GM23338 (cell line): ENCODE measurements around the gene STK39. TPM values are rescaled to one million over a fixed set of nuclear protein-coding genes. Genes with fewer than 3 reads are reported as not detected.

Experiments used
- ATAC-seq: fragments of 200-7000 bp; cut with Tn5 transposase; 3 replicates; pipeline ENCODE4 v1.9.1; 2020
- DNase-seq: peaks from one replicate; pipeline ENCODE4 v3.0.0-alpha.2; 2015; ENCODE audit warnings: low spot score
- H2AFZ ChIP-seq: fragments of 200-600 bp; sonication (generic); 2 replicates; pipeline ENCODE4 v1.8.0; 2016; ENCODE audit warnings: antibody characterized with exemption, mild to moderate bottlenecking, moderate library complexity
- H3F3A ChIP-seq: fragments of 200-600 bp; sonication (generic); replicated peaks from 2 replicates; pipeline ENCODE4 v1.8.0; 2017; ENCODE audit warnings: antibody characterized with exemption, mixed run types, low read depth
- H3K27ac ChIP-seq: fragments of 200-600 bp; sonication (generic); 2 replicates; pipeline ENCODE4 v1.6.1; 2016; ENCODE audit warnings: low read depth
- H3K27me3 ChIP-seq: fragments of 200-600 bp; sonication (generic); 2 replicates; pipeline ENCODE4 v1.8.0; 2016; ENCODE audit warnings: mild to moderate bottlenecking, mixed run types, moderate library complexity; ENCODE audit not compliant: insufficient read depth
- H3K36me3 ChIP-seq: fragments of 200-600 bp; sonication (generic); 2 replicates; pipeline ENCODE4 v1.8.0; 2016; ENCODE audit warnings: mild to moderate bottlenecking; ENCODE audit not compliant: insufficient read depth
- H3K4me1 ChIP-seq: fragments of 200-600 bp; sonication (generic); 2 replicates; pipeline ENCODE4 v1.8.0; 2016; ENCODE audit warnings: mild to moderate bottlenecking, moderate library complexity; ENCODE audit not compliant: insufficient read depth
- H3K4me2 ChIP-seq: fragments of 200-600 bp; sonication (generic); 2 replicates; pipeline ENCODE4 v1.7.1; 2017; ENCODE audit warnings: mixed run types
- H3K4me3 ChIP-seq: fragments of 200-600 bp; sonication (generic); 2 replicates; pipeline ENCODE4 v1.6.1; 2016; ENCODE audit warnings: mixed run types
- H3K79me2 ChIP-seq: fragments of 200-600 bp; sonication (generic); replicated peaks from 2 replicates; pipeline ENCODE4 v1.8.0; 2017; ENCODE audit warnings: mild to moderate bottlenecking; ENCODE audit not compliant: insufficient read depth
- H3K9me2 ChIP-seq: fragments of 200-600 bp; sonication (generic); 2 replicates; pipeline ENCODE4 v1.8.0; 2017; ENCODE audit not compliant: insufficient read depth
- H4K20me1 ChIP-seq: fragments of 200-600 bp; sonication (generic); replicated peaks from 2 replicates; pipeline ENCODE4 v1.8.0; 2017; ENCODE audit warnings: mild to moderate bottlenecking; ENCODE audit not compliant: insufficient read depth
- H3K27ac Mint-ChIP-seq: 2 replicates; pipeline ENCODE4 v1.8.0; 2020; ENCODE audit warnings: inconsistent platforms, mild to moderate bottlenecking, moderate library complexity, mixed read lengths
- H3K27me3 Mint-ChIP-seq: 3 replicates; pipeline ENCODE4 v1.8.0; 2022; ENCODE audit warnings: low read depth, mild to moderate bottlenecking, moderate library complexity, mixed read lengths, inconsistent platforms; ENCODE audit not compliant: insufficient read depth, poor library complexity
- H3K36me3 Mint-ChIP-seq: 3 replicates; pipeline ENCODE4 v1.8.0; 2021; ENCODE audit warnings: low read depth, mild to moderate bottlenecking, inconsistent platforms, moderate library complexity, mixed read lengths
- H3K4me1 Mint-ChIP-seq: 3 replicates; pipeline ENCODE4 v1.8.0; 2020; ENCODE audit warnings: mild to moderate bottlenecking, inconsistent platforms, mixed read lengths
- H3K4me3 Mint-ChIP-seq: 3 replicates; pipeline ENCODE4 v1.8.0; 2021; ENCODE audit warnings: moderate library complexity, mild to moderate bottlenecking, inconsistent platforms, mixed read lengths
- H3K9me3 Mint-ChIP-seq: 3 replicates; pipeline ENCODE4 v1.8.0; 2020; ENCODE audit warnings: moderate library complexity, mild to moderate bottlenecking, inconsistent platforms, mixed read lengths
- CREB1 ChIP-seq: fragments of 250-450 bp; sonication (Bioruptor Pico); IDR thresholded peaks from 2 replicates; pipeline ENCODE4 v1.5.0; 2020; ENCODE audit warnings: low read depth, mild to moderate bottlenecking, moderate library complexity
- EZH2 ChIP-seq: fragments of 200-600 bp; sonication (generic); IDR thresholded peaks from one replicate; pipeline ENCODE4 v1.8.0; 2017; ENCODE audit warnings: antibody characterized with exemption, mild to moderate bottlenecking, low read depth; ENCODE audit not compliant: unreplicated experiment
- EZH2phosphoT487 ChIP-seq: fragments of 200-600 bp; sonication (generic); IDR thresholded peaks from one replicate; pipeline ENCODE4 v1.8.1; 2018; ENCODE audit warnings: antibody characterized with exemption; ENCODE audit not compliant: unreplicated experiment
- JUNB ChIP-seq: IDR thresholded peaks from one replicate; pipeline ENCODE4 v1.6.1; 2016; ENCODE audit warnings: antibody characterized with exemption; ENCODE audit not compliant: unreplicated experiment
- NANOG ChIP-seq: IDR thresholded peaks from 2 replicates; pipeline ENCODE4 v1.6.1; 2016; ENCODE audit warnings: antibody characterized with exemption, borderline replicate concordance
- POLR2AphosphoS5 ChIP-seq: IDR thresholded peaks from 2 replicates; pipeline ENCODE4 v1.6.1; 2016; ENCODE audit warnings: antibody characterized with exemption, low read depth
- STAT1 ChIP-seq: IDR thresholded peaks from one replicate; pipeline ENCODE4 v1.6.1; 2016; ENCODE audit warnings: antibody characterized with exemption; ENCODE audit not compliant: unreplicated experiment
- ZNF331 ChIP-seq: fragments of 250-450 bp; sonication (Bioruptor Pico); IDR thresholded peaks from 2 replicates; pipeline ENCODE4 v1.5.0; 2020; ENCODE audit warnings: low read depth, mild to moderate bottlenecking, moderate library complexity
- polyA plus RNA-seq: library from polyadenylated mRNA; unstranded; fragments of >200 nt; fragmentation: Nextera tagmentation; extraction: Ambion mirVana; gene quantifications from 2 replicates; pipeline ENCODE4 v1.2.1, GENCODE V29; 2016
- total RNA-seq: library from RNA; depleted of rRNA; stranded (reverse); fragments of >200 nt; shearing (Covaris generic); gene quantifications from 2 replicates; pipeline ENCODE4 v1.2.3, GENCODE V29; 2014
- TF ChIP-seq, protein P1 (sequence below): IDR thresholded peaks from 2 replicates; pipeline ENCODE4 v1.6.1; 2016; ENCODE audit warnings: antibody characterized with exemption
- TF ChIP-seq, protein P2 (sequence below): fragments of 250-450 bp; sonication (Bioruptor Pico); IDR thresholded peaks from 2 replicates; pipeline ENCODE4 v1.5.0; 2020; ENCODE audit warnings: mild to moderate bottlenecking, moderate library complexity

The STK39 gene
- total and polyA plus RNA-seq, 2 experiments from 2014 or later: 9.5 to 16.9 TPM

DNA sequence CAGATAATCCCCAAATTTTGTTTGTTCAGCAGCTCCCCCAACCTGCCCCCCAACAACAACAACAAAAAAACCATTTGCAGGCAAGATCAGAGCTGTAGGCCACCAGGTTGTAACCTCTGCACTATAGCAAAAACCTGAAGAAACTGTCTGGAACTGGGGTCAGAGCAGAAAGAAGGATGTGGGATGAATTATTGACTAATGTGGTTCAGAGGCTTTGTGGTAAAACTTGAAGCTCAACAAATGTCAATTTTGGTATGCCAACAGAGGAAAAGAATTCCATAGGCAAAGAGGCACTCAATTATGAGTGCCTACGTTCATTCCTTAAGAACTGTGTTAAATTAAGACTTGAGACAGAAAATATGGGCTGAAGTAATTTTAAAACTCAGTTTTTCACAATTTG, 255.1 kb downstream of the STK39 start:
- Histone ChIP-seq H3K79me2 (no peaks in the 10 kb centered on the region), H4K20me1 (no peaks in the 10 kb centered on the region), H3K27ac (no peak overlapping the region), H3F3A (no peaks in the 10 kb centered on the region), H3K36me3 (no peaks in the 10 kb centered on the region), H2AFZ (no peak overlapping the region), H3K27me3 (no peaks in the 10 kb centered on the region), H3K4me3 (no peak overlapping the region), H3K4me1 (no peaks in the 10 kb centered on the region), H3K9me2 (no peaks in the 10 kb centered on the region), H3K4me2 (no peak overlapping the region)
- no peaks in the 10 kb centered on the region for H3K27me3 Mint-ChIP-seq
- ATAC-seq (no peak), DNase-seq (no peak)
- TF ChIP-seq JUNB (no peak), CREB1 (no peak)
- H3K9me3 Mint-ChIP-seq: no peaks in the 10 kb centered on the region
- H3K36me3 Mint-ChIP-seq: no peaks in the 10 kb centered on the region
- no peak overlapping the region for H3K27ac Mint-ChIP-seq
- peaks cover 9% of the 10 kb centered on the region; the same call in 2 of the 3 replicates for H3K4me1 Mint-ChIP-seq
- no peak overlapping the region for H3K4me3 Mint-ChIP-seq

DNA sequence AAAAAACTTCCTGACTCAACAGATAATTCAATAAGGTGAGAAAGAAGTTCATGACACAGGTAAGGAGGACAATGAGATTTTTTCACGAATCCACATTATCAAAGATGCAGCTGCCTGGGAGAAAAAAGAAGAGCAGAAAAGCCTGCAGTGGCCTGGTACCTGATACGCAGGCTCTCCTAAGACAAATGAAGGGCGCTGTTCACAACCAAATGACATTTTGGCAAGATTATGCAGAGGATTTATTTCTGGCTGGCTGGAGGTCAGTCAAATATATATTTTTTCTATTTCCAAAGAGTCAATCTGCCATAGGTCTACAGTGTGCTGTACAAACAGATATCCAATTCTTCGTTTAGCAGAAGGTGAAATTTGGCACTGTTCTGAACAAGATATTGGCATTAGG, 257.3 kb downstream of the STK39 start:
- Histone ChIP-seq H3K4me2 (no peak overlapping the region), H3K4me3 (no peak overlapping the region), H3F3A (no peaks in the 10 kb centered on the region), H2AFZ (no peak overlapping the region), H3K4me1 (no peaks in the 10 kb centered on the region), H3K27me3 (no peaks in the 10 kb centered on the region), H3K9me2 (no peaks in the 10 kb centered on the region), H3K27ac (no peak overlapping the region), H3K36me3 (no peaks in the 10 kb centered on the region), H3K79me2 (no peaks in the 10 kb centered on the region), H4K20me1 (no peaks in the 10 kb centered on the region)
- Mint-ChIP-seq H3K27me3 (no peaks in the 10 kb centered on the region), H3K27ac (no peak overlapping the region), H3K4me3 (no peak overlapping the region), H3K36me3 (no peaks in the 10 kb centered on the region), H3K4me1 (peaks cover 12% of the 10 kb centered on the region), H3K9me3 (no peaks in the 10 kb centered on the region)
- DNase-seq (no peak), ATAC-seq (no peak)
- TF ChIP-seq JUNB (no peak), CREB1 (no peak)
- TF ChIP-seq, protein P1, sequence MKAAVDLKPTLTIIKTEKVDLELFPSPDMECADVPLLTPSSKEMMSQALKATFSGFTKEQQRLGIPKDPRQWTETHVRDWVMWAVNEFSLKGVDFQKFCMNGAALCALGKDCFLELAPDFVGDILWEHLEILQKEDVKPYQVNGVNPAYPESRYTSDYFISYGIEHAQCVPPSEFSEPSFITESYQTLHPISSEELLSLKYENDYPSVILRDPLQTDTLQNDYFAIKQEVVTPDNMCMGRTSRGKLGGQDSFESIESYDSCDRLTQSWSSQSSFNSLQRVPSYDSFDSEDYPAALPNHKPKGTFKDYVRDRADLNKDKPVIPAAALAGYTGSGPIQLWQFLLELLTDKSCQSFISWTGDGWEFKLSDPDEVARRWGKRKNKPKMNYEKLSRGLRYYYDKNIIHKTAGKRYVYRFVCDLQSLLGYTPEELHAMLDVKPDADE: no peak

DNA sequence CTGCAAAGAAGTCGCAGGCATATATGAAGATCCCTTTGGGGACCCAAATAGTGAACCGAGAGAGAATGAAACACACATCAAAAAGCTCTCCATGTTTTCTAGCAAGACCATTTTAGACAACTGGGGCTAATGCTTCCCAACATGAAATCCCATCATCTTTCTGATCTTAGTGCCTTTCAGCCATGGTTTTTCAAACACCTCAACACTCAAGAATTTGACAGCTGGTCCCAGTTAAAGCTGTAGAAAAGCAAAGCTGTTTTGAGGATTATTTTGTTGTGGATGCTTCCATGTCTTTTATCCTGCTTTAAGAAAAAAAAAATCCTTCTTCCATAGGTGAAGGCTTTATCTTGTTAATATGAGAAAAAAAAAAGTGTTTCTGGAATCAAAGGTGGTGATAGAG, 259.1 kb downstream of the STK39 start:
- no peak for DNase-seq
- no peaks in the 10 kb centered on the region for H3F3A ChIP-seq
- H3K4me3 Mint-ChIP-seq: no peak overlapping the region
- no peaks in the 10 kb centered on the region for H3K27me3 ChIP-seq
- H3K4me1 Mint-ChIP-seq: peaks cover 18% of the 10 kb centered on the region
- no peak overlapping the region for H3K27ac ChIP-seq
- no peaks in the 10 kb centered on the region for H4K20me1 ChIP-seq
- H3K79me2 ChIP-seq: no peaks in the 10 kb centered on the region
- no peak overlapping the region for H3K4me3 ChIP-seq
- no peak overlapping the region for H2AFZ ChIP-seq
- no peaks in the 10 kb centered on the region for H3K36me3 ChIP-seq
- no peaks in the 10 kb centered on the region for H3K9me3 Mint-ChIP-seq
- H3K4me1 ChIP-seq: no peaks in the 10 kb centered on the region
- H3K27ac Mint-ChIP-seq: no peak overlapping the region
- H3K36me3 Mint-ChIP-seq: no peaks in the 10 kb centered on the region
- no peaks in the 10 kb centered on the region for H3K9me2 ChIP-seq
- no peak for ATAC-seq
- no peak overlapping the region for H3K4me2 ChIP-seq
- H3K27me3 Mint-ChIP-seq: no peaks in the 10 kb centered on the region
- no peak for TF ChIP-seq NANOG
- TF ChIP-seq, protein P2, sequence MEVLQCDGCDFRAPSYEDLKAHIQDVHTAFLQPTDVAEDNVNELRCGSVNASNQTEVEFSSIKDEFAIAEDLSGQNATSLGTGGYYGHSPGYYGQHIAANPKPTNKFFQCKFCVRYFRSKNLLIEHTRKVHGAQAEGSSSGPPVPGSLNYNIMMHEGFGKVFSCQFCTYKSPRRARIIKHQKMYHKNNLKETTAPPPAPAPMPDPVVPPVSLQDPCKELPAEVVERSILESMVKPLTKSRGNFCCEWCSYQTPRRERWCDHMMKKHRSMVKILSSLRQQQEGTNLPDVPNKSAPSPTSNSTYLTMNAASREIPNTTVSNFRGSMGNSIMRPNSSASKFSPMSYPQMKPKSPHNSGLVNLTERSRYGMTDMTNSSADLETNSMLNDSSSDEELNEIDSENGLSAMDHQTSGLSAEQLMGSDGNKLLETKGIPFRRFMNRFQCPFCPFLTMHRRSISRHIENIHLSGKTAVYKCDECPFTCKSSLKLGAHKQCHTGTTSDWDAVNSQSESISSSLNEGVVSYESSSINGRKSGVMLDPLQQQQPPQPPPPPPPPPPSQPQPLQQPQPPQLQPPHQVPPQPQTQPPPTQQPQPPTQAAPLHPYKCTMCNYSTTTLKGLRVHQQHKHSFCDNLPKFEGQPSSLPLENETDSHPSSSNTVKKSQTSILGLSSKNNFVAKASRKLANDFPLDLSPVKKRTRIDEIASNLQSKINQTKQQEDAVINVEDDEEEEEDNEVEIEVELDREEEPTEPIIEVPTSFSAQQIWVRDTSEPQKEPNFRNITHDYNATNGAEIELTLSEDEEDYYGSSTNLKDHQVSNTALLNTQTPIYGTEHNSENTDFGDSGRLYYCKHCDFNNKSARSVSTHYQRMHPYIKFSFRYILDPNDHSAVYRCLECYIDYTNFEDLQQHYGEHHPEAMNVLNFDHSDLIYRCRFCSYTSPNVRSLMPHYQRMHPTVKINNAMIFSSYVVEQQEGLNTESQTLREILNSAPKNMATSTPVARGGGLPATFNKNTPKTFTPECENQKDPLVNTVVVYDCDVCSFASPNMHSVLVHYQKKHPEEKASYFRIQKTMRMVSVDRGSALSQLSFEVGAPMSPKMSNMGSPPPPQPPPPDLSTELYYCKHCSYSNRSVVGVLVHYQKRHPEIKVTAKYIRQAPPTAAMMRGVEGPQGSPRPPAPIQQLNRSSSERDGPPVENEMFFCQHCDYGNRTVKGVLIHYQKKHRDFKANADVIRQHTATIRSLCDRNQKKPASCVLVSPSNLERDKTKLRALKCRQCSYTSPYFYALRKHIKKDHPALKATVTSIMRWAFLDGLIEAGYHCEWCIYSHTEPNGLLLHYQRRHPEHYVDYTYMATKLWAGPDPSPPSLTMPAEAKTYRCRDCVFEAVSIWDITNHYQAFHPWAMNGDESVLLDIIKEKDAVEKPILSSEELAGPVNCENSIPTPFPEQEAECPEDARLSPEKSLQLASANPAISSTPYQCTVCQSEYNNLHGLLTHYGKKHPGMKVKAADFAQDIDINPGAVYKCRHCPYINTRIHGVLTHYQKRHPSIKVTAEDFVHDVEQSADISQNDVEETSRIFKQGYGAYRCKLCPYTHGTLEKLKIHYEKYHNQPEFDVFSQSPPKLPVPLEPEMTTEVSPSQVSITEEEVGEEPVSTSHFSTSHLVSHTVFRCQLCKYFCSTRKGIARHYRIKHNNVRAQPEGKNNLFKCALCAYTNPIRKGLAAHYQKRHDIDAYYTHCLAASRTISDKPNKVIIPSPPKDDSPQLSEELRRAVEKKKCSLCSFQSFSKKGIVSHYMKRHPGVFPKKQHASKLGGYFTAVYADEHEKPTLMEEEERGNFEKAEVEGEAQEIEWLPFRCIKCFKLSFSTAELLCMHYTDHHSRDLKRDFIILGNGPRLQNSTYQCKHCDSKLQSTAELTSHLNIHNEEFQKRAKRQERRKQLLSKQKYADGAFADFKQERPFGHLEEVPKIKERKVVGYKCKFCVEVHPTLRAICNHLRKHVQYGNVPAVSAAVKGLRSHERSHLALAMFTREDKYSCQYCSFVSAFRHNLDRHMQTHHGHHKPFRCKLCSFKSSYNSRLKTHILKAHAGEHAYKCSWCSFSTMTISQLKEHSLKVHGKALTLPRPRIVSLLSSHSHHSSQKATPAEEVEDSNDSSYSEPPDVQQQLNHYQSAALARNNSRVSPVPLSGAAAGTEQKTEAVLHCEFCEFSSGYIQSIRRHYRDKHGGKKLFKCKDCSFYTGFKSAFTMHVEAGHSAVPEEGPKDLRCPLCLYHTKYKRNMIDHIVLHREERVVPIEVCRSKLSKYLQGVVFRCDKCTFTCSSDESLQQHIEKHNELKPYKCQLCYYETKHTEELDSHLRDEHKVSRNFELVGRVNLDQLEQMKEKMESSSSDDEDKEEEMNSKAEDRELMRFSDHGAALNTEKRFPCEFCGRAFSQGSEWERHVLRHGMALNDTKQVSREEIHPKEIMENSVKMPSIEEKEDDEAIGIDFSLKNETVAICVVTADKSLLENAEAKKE: no peak
- TF ChIP-seq ZNF331 (CRISPR knock-in tag): no peak
- TF ChIP-seq POLR2AphosphoS5: no peak
- TF ChIP-seq EZH2phosphoT487: no peak
- no peak for TF ChIP-seq EZH2
- no peak for TF ChIP-seq STAT1
- TF ChIP-seq, protein P1: no peak
